ENCODE data around the gene PA2G4. TPM values are rescaled to one million over a fixed set of nuclear protein-coding genes. Genes with fewer than 3 reads are reported as not detected.
A peak's percentile ranks its signal among the peaks of the same experiment; 100 is the strongest.

The PA2G4 gene
- total and polyA plus RNA-seq, 7 donors: 75.3 to 258 (median 115) TPM

DNA sequence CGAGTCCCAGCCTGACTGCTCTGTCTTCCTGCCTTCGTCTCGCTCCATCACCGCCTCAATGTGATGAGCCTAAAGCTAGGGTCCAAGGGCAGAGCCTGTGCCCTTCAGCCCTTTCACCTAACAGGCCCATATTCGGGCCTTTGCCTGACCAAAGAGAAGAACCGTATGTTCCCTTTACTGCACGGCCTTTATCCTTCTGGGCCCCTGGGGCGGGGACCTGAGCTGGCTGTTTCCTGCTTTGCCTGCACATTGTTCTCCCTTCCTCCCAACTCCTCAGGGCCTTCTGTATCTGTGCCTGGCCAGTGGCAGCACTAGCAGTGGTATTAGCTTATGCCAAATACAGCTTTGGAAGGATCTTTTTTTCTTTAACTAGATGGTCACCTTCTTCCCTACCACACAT is 39.5 kb downstream of the PA2G4 start:
- intact Hi-C loops (cut with DNase I): no loop called here
- ATAC-seq (peak in 3 of 4 donors; percentile 20 to 47 (median 24)), DNase-seq (no peak)
- 66 to 74% (median 71%) methylated on average over 8 of the region's 8 CpGs for WGBS, 3 donors
- peaks cover under 1 to 67% of the 10 kb centered on the region in 2 donors for H3K36me3 ChIP-seq (ENCODE audit: insufficient read depth in 1 of 2, low read depth in 1 of 2)
- H3K4me3 ChIP-seq: no peak overlapping the region
- TF ChIP-seq, protein P1, sequence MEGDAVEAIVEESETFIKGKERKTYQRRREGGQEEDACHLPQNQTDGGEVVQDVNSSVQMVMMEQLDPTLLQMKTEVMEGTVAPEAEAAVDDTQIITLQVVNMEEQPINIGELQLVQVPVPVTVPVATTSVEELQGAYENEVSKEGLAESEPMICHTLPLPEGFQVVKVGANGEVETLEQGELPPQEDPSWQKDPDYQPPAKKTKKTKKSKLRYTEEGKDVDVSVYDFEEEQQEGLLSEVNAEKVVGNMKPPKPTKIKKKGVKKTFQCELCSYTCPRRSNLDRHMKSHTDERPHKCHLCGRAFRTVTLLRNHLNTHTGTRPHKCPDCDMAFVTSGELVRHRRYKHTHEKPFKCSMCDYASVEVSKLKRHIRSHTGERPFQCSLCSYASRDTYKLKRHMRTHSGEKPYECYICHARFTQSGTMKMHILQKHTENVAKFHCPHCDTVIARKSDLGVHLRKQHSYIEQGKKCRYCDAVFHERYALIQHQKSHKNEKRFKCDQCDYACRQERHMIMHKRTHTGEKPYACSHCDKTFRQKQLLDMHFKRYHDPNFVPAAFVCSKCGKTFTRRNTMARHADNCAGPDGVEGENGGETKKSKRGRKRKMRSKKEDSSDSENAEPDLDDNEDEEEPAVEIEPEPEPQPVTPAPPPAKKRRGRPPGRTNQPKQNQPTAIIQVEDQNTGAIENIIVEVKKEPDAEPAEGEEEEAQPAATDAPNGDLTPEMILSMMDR (IDR thresholded peaks at IDR 0.05): no peak
- peaks cover 3% of the 10 kb centered on the region for H3K4me1 ChIP-seq
- no peaks in the 10 kb centered on the region for H3K27me3 ChIP-seq (ENCODE audit: insufficient read depth in 3 of 3, low read length in 2 of 3)
- H3K27ac ChIP-seq: peak overlapping the region; percentile 43
- no peaks in the 10 kb centered on the region for H3K9me3 ChIP-seq

DNA sequence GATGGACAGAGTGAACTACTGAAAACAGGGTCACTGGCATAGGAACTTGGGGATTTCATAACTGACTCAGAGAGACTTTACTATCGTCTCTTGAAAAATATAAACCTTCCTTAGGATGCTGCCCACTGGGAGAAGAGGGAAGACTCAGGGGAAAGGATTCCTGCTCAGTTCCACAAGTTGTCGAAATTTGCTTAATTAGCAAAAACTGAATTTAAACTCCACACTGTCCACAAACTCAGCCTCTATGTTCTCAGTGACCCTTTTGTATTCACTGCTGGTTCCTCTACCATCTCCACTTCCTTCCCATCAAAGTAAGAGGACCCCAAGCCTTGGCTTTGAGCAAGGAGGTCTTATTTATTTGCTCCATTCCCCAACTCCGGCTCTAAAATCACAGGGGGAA is 40.9 kb downstream of the PA2G4 start:
- intact Hi-C loops (cut with DNase I): no loop called here
- 76 to 89% (median 82%) methylated on average over 3 of the region's 3 CpGs for WGBS, 3 donors
- Histone ChIP-seq H3K4me1 (peaks cover 3% of the 10 kb centered on the region), H3K36me3 (ENCODE audit: insufficient read depth in 1 of 2, low read depth in 1 of 2) (peaks cover 0 to 66% of the 10 kb centered on the region in 2 donors), H3K27ac (no peak overlapping the region), H3K27me3 (ENCODE audit: insufficient read depth in 3 of 3, low read length in 2 of 3) (no peaks in the 10 kb centered on the region), H3K4me3 (no peak overlapping the region), H3K9me3 (no peaks in the 10 kb centered on the region)
- ATAC-seq (no peak), DNase-seq (no peak)
- TF ChIP-seq, protein P1 (IDR thresholded peaks at IDR 0.05): no peak

DNA sequence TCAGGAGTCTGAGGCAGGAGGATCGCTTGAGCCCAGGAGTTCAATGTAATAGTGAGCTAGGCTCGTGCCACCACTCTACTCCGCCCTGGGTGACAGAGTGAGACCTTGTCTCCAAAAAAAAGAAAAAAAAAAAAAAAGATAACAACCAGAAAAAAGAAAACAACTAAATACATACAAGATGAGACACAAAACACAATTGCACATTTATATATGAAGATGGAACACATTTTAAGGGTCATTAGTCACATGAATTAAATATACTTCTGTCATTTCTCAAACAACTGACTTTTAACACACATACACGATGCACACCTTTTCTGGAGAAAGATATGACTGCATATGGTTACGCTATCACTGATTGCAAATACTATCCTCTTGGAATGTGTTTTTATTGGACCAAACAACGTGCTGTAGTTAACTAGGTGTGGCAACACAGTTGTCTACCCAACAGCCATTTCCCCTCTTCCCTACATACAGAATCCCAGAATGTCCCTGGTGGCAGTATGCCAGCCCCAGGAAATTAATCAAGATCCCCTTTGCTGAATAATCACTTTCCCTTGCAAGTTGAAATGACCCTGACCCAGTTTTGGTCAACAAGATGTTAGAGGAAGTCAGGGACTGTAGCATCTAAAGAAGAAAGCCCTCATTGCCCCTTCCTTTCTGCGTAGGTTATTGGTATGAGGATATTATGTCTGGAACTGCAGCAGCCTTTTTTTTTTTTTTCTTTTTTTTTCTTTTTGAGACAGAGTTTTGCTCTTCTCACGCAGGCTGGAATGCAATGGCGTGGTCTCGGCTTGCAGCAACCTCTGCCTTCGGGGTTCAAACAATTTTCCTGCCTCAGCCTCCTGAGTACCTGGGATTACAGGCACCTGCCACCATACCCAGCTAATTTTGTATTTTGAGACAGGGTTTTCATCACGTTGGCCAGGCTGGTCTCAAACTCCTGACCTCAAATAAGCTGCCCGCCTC is 42.4 kb downstream of the PA2G4 start:
- Histone ChIP-seq H3K36me3 (ENCODE audit: insufficient read depth in 1 of 2, low read depth in 1 of 2) (peaks cover 0 to 50% of the 10 kb centered on the region in 2 donors), H3K27ac (no peak overlapping the region), H3K9me3 (no peaks in the 10 kb centered on the region), H3K4me3 (no peak overlapping the region), H3K4me1 (peaks cover 14% of the 10 kb centered on the region), H3K27me3 (ENCODE audit: insufficient read depth in 3 of 3, low read length in 2 of 3) (no peaks in the 10 kb centered on the region)
- 50 to 57% (median 54%) methylated on average over 13 of the region's 13 CpGs for WGBS, 3 donors
- DNase-seq: no peak
- TF ChIP-seq, protein P1 (IDR thresholded peaks at IDR 0.05): no peak
- intact Hi-C loops (cut with DNase I): no loop called here
- peak in 1 of 4 donors; percentile 3 for ATAC-seq

DNA sequence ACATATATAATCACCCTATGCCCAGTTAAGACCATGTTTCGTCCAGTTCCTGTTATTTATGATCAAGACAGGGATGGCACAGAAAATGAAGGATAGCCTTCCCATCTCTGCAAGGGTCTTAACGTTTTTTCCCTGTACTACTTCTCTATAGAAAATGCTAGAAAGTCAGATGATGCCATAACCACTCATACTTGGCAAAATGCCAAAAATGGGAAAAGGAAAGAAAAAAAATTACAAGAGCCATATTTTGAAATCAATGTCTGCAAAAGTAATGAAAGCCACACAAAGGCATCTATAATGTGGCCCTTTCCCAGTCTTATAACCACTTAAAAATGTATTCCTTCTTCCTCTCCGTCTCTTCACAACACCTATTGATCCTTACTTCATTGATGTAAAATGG is 46.2 kb downstream of the PA2G4 start:
- 60 to 67% (median 65%) methylated on average over 3 of the region's 3 CpGs for WGBS, 3 donors
- Histone ChIP-seq H3K4me3 (no peak overlapping the region), H3K9me3 (no peaks in the 10 kb centered on the region), H3K27ac (peak overlapping the region; percentile 90), H3K4me1 (peaks cover 21% of the 10 kb centered on the region), H3K36me3 (ENCODE audit: insufficient read depth in 1 of 2, low read depth in 1 of 2) (peaks cover 0 to 12% of the 10 kb centered on the region in 2 donors), H3K27me3 (ENCODE audit: insufficient read depth in 3 of 3, low read length in 2 of 3) (no peaks in the 10 kb centered on the region)
- TF ChIP-seq, protein P1 (IDR thresholded peaks at IDR 0.05): no peak
- no peak for ATAC-seq
- DNase-seq: no peak
- intact Hi-C loops (cut with DNase I): no loop called here

All from psoas muscle (tissue), 8 donors.